ENCODE data around the gene CADM1.

DNA sequence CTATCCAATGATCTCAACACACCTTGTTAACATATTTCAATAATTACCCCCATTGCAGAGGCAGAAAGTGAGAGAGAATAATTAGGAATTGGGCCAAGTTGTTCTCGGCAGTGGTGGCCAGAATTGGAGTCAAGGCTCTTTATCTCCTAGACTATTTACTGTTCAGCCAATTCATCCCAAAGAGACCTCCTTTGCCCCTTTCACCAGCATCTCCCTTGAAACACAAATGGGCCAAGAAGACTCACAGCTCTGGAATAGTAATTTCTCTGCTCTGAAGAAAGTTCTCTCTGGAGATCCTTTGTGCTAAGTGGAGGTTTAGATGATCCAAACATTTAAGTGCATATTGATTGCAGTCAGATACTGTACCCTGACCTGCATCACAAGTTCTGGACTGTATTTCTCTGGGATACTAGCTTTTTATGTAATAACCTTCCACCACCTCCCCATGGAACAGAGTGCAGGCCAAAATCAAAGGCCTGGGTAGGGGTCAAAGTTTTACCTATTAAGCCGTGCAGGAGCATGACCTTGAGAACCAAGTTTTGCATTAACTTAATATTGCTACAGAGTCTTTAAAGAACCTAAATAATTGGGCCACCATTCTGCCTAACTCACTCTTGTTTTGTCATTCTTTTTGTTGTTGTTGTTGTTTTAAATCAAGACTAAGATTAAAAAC is 19.6 kb upstream of the CADM1 start:
- no peak for TF ChIP-seq EP300 (IDR thresholded peaks at IDR 0.05)
- TF ChIP-seq, protein P1, sequence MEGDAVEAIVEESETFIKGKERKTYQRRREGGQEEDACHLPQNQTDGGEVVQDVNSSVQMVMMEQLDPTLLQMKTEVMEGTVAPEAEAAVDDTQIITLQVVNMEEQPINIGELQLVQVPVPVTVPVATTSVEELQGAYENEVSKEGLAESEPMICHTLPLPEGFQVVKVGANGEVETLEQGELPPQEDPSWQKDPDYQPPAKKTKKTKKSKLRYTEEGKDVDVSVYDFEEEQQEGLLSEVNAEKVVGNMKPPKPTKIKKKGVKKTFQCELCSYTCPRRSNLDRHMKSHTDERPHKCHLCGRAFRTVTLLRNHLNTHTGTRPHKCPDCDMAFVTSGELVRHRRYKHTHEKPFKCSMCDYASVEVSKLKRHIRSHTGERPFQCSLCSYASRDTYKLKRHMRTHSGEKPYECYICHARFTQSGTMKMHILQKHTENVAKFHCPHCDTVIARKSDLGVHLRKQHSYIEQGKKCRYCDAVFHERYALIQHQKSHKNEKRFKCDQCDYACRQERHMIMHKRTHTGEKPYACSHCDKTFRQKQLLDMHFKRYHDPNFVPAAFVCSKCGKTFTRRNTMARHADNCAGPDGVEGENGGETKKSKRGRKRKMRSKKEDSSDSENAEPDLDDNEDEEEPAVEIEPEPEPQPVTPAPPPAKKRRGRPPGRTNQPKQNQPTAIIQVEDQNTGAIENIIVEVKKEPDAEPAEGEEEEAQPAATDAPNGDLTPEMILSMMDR (IDR thresholded peaks at IDR 0.05): no peak
